SK-N-SH treated with all-trans-retinoic acid at 6 μM for 48 hours (cell line): ENCODE results near the gene TLL2.

ENCODE experiments used
- ARNTL ChIP-seq: fragments of 450-650 bp; formaldehyde crosslinking; IDR thresholded peaks from 2 replicates; pipeline ENCODE4 v1.5.0; 2020; ENCODE audit warnings: low read depth, mild to moderate bottlenecking, moderate library complexity, borderline replicate concordance
- BACH2 ChIP-seq: fragments of 250-450 bp; sonication (Bioruptor Pico); IDR thresholded peaks from 2 replicates; pipeline ENCODE4 v1.9.0; 2021; ENCODE audit warnings: mild to moderate bottlenecking, borderline replicate concordance
- CSDC2 ChIP-seq: fragments of 250-450 bp; sonication (Bioruptor Pico); IDR thresholded peaks from 2 replicates; pipeline ENCODE4 v1.5.0; 2020; ENCODE audit warnings: mild to moderate bottlenecking, moderate library complexity
- ESRRG ChIP-seq: fragments of 250-450 bp; sonication (Bioruptor Pico); IDR thresholded peaks from 2 replicates; pipeline ENCODE4 v1.6.1; 2021; ENCODE audit warnings: mild to moderate bottlenecking
- RARB ChIP-seq: fragments of 250-450 bp; sonication (Bioruptor Pico); IDR thresholded peaks from 2 replicates; pipeline ENCODE4 v1.8.0; 2021; ENCODE audit warnings: mild to moderate bottlenecking, moderate library complexity
- SNAI2 ChIP-seq: fragments of 250-450 bp; sonication (Bioruptor Pico); IDR thresholded peaks from 2 replicates; pipeline ENCODE4 v1.5.0; 2020; ENCODE audit warnings: mild to moderate bottlenecking, moderate library complexity
- ZC3H10 ChIP-seq: fragments of 250-450 bp; sonication (Bioruptor Pico); IDR thresholded peaks from 2 replicates; pipeline ENCODE4 v1.5.1; 2021; ENCODE audit warnings: mild to moderate bottlenecking, moderate library complexity
- ZFP30 ChIP-seq: fragments of 450-650 bp; formaldehyde crosslinking; IDR thresholded peaks from 2 replicates; pipeline ENCODE4 v1.5.0; 2022; ENCODE audit warnings: mild to moderate bottlenecking, moderate library complexity
- ZNF565 ChIP-seq: fragments of 450-650 bp; formaldehyde crosslinking; conservative IDR thresholded peaks from 2 replicates; pipeline ENCODE4 v1.5.0; 2020; ENCODE audit warnings: low read depth, mild to moderate bottlenecking, moderate library complexity

- TF ChIP-seq SNAI2 (CRISPR knock-in tag): no peak
- TF ChIP-seq ZC3H10: no peak
- TF ChIP-seq RARB (CRISPR knock-in tag): no peak
- no peak for TF ChIP-seq ARNTL
- no peak for TF ChIP-seq ZNF565 (CRISPR knock-in tag)
- TF ChIP-seq ESRRG (CRISPR knock-in tag): no peak
- no peak for TF ChIP-seq ZFP30
- TF ChIP-seq BACH2: no peak
- TF ChIP-seq CSDC2 (CRISPR knock-in tag): no peak
These were observed 425 bp downstream of the TLL2 start for GRCh38 chr10:96513305-96513697.
